Colonic mucosa (tissue), 4 donors: ENCODE results near the gene HSPB6. TPM values are rescaled to one million over a fixed set of nuclear protein-coding genes. Genes with fewer than 3 reads are reported as not detected.

Source experiments
- DNase-seq: peaks from one replicate; pipeline ENCODE4 v3.0.0-alpha.2; 2020
- H3K27ac ChIP-seq: fragments of 200-600 bp; one replicate; pipeline ENCODE4 v1.8.0; 2021
- H3K27me3 ChIP-seq: fragments of 200-600 bp; one replicate; pipeline ENCODE4 v1.8.0; 2021
- H3K36me3 ChIP-seq: fragments of 200-600 bp; one replicate; pipeline ENCODE4 v1.8.0; 2021
- H3K4me1 ChIP-seq: fragments of 200-600 bp; one replicate; pipeline ENCODE4 v1.8.0; 2021; ENCODE audit warnings: mild to moderate bottlenecking
- H3K4me3 ChIP-seq: fragments of 200-600 bp; one replicate; pipeline ENCODE4 v1.8.0; 2021
- H3K9ac ChIP-seq, 2 donors: one replicate each; pipeline ENCODE4 v1.7.0; 2013; ENCODE audit warnings: control low read depth in 2 of 2, low read depth in 2 of 2, low read length in 2 of 2
- H3K9me3 ChIP-seq: fragments of 200-600 bp; one replicate; pipeline ENCODE4 v1.8.0; 2021
- intact Hi-C: fragments of 100-400 bp; cut with DNase I; formaldehyde crosslinking; loops from one replicate; pipeline ENCODE4 v1.14.1; 2022
- total RNA-seq, 2 donors: library from RNA; stranded (reverse); fragmentation: NEBNext Ultra II Directional in 1 of 2; extraction: Animal tissue kit (Norgen Biotek cat#: 25700) in 1 of 2; gene quantifications; one replicate each; pipeline ENCODE4 v1.2.1, GENCODE V29; 2021
- TF ChIP-seq, protein P1 (sequence below): fragments of 200-600 bp; IDR thresholded peaks from one replicate; pipeline ENCODE4 v1.8.0; 2022; ENCODE audit warnings: antibody characterized with exemption, mild to moderate bottlenecking
- donor health status: healthy.
- donor health status: DM: no; HTN: no; CAD: no.
- donor health status: DM: no; HTN: no; CAD: no.

HSPB6 gene
- total RNA-seq, 2 donors from 2014 or later, result 6.3 to 23.6 TPM

DNA sequence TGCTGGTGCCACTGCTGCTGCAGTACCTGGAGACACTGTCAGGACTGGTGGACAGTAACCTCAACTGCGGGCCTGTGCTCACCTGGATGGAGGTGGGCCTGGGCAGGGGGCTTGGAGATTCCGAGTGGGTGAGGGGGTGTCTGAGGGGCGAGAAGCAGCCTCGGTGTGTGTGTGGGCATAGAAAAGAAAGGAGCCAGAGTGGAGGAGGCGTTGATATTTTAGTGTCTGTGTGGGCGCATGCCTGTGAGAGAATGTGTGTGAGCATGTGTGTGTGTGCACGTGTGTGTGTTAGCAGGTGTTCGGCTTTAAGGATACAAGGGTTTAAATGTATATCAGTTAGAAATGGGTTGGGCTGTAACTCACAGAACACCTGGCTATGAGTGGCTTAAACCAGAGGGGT is 22.2 kb upstream of the HSPB6 start:
- DNase-seq, result no peak
- no peak overlapping the region for H3K9ac ChIP-seq
- no peaks in the 10 kb centered on the region for H3K36me3 ChIP-seq
- no peak overlapping the region for H3K4me3 ChIP-seq
- no peaks in the 10 kb centered on the region for H3K9me3 ChIP-seq
- H3K4me1 ChIP-seq, result no peaks in the 10 kb centered on the region
- H3K27ac ChIP-seq, result no peak overlapping the region
- H3K27me3 ChIP-seq, result no peaks in the 10 kb centered on the region
- intact Hi-C loops, result no loop called here
- TF ChIP-seq, protein P1, sequence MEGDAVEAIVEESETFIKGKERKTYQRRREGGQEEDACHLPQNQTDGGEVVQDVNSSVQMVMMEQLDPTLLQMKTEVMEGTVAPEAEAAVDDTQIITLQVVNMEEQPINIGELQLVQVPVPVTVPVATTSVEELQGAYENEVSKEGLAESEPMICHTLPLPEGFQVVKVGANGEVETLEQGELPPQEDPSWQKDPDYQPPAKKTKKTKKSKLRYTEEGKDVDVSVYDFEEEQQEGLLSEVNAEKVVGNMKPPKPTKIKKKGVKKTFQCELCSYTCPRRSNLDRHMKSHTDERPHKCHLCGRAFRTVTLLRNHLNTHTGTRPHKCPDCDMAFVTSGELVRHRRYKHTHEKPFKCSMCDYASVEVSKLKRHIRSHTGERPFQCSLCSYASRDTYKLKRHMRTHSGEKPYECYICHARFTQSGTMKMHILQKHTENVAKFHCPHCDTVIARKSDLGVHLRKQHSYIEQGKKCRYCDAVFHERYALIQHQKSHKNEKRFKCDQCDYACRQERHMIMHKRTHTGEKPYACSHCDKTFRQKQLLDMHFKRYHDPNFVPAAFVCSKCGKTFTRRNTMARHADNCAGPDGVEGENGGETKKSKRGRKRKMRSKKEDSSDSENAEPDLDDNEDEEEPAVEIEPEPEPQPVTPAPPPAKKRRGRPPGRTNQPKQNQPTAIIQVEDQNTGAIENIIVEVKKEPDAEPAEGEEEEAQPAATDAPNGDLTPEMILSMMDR, result no peak

DNA sequence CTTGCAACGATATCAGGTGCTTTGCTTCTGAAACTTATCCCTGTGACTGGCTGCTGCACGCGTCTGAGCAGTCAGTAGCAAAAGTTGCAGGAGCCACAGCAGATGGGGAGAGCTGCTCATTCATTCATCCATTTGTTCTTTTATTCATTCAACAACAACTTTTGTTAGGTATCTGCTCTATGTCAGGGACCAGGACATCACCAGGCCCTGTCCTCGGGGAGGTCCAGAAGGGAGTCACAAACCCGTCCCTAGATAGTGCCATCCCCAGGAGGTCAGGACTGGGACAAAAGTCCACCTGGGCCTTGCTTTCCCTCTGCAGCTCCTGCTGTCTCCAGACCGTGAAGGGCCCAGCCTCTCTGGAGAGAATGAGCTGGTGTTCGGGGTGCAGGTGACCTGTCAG is 21.1 kb upstream of the HSPB6 start:
- Histone ChIP-seq H3K27me3 (no peaks in the 10 kb centered on the region), H3K9ac (no peak overlapping the region), H3K36me3 (no peaks in the 10 kb centered on the region), H3K9me3 (no peaks in the 10 kb centered on the region), H3K4me1 (no peaks in the 10 kb centered on the region), H3K27ac (no peak overlapping the region), H3K4me3 (no peak overlapping the region)
- DNase-seq, result no peak
- TF ChIP-seq, protein P1, result no peak
- intact Hi-C loops, result no loop called here

DNA sequence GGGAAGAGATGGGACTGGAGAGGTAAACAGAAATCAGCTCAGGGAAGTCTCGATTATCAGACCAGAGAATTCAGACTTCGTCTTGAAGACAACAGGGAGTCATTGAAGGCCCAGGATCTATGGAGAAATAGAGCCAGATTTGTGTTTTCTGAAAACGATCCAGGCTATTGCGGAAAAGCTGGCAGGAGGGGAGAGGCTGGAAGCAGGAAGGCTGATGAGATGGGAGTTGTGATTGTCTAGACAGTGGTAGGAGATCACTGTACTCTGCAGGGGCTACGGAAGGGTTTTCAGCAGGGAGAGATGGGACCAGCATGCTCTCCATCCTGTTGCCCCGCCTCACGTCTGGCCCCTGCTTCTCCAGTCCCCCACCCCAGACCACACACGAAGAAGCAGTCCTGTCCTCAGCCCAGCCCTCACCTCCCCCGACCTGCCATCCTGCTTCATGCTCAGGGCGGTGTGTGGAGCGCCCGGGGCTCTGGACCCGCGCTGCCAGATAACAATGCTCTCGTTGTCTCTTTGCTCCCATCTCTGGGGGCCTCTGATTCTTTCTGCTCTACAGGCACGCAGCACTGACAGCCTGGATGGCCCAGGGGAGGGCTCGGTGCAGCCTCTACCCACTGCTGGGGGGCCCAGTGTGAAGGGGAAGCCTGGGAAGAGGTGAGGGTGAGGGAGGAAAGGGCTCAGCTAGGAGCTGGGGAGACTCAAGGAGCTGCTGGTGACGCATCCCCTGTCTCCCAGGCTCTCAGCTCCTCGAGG is 20.4 kb upstream of the HSPB6 start:
- H3K4me3 ChIP-seq, result no peak overlapping the region
- no peak for DNase-seq
- H3K36me3 ChIP-seq, result no peaks in the 10 kb centered on the region
- intact Hi-C loops, result no loop called here
- H3K27ac ChIP-seq, result no peak overlapping the region
- H3K9ac ChIP-seq, result no peak overlapping the region
- H3K4me1 ChIP-seq, result no peaks in the 10 kb centered on the region
- TF ChIP-seq, protein P1, result no peak
- H3K9me3 ChIP-seq, result no peaks in the 10 kb centered on the region
- H3K27me3 ChIP-seq, result no peaks in the 10 kb centered on the region

DNA sequence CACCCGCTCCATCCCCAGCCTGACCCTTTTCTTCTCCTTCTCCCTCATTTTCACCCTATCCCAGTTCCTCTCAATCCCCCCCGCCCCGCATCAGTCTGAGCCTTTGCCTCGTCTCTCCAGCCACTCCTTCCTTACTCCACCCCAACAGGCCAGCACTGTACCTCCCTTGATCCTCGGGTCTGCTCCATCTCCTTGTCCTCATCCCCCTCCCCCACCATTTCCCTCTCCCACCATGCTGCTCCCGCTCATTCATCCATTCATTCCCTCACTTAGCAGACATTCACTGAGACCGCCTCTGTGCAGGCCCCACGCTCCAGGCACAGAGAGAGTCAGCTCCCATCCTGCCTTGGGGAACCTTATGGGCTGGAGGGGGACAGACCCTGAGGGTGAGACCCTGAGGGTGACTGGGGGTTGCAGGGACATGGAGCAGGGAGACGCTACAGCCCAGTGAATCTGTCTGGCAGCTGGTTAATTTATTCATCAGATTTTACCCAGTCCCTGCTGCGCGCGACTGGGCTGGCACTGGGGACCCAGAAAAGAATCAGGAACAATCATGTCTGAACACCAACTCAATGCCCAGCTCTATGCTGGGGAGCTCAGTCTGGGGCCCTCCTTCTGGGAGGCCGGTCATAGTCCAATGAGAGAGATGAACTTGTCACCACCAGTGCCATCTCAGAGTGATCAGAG is 19.4 kb upstream of the HSPB6 start:
- H3K4me1 ChIP-seq, result no peaks in the 10 kb centered on the region
- DNase-seq, result no peak
- H3K9me3 ChIP-seq, result no peaks in the 10 kb centered on the region
- peak overlapping the region; percentile 88 for H3K4me3 ChIP-seq
- no peaks in the 10 kb centered on the region for H3K27me3 ChIP-seq
- H3K27ac ChIP-seq, result no peak overlapping the region
- intact Hi-C loops, result no loop called here
- H3K9ac ChIP-seq, result peak overlapping the region in 1 of 2 donors; percentile 35
- TF ChIP-seq, protein P1, result no peak
- H3K36me3 ChIP-seq, result no peaks in the 10 kb centered on the region

DNA sequence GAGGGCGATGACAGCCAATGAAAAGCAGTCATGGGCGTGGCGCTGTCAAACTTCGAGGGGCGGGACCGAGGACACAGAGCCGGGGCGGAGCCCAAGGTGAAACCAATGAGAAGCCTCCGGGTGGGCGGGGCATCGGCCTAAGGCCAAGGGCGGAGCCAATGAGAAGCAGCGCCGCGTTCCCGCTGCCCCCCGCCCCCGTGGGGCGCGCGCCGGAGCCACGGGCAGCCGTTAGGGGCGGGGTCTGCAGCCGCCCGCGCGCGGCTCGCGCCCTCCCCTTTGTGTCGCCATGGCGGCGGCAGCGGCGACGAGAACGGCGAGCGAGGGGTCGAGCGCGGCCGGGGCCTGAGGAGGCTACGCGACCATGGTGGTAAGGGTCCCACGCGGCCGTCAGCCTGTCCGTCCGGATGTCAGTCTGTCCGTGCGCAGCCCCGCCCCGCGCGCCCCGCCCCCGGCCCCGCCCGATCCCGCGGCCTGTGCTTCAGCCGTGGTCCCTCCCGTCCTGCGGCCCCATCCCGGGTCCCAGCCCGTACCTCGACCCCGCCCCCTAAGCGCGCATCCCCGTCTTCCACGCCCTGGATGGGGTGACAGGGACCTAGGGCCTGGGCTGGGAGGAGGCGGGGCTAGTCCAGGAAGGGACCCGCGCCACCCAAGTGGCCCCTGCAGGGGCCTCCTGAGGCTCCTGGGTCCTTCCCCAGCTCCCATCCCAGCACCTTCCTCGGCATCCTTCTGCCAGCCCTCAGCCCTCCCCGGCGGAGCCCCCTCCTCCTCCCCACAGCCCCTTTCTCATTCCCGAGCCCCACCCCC is 18.7 kb upstream of the HSPB6 start, which contains the start of gene ARHGAP33:
Gene ARHGAP33, plus strand, starts transcription at position 267 of the 804 bp plus-strand sequence. Its CDS starts 95 bp downstream, at position 362.
- no peaks in the 10 kb centered on the region for H3K9me3 ChIP-seq
- peak within 1 kb of the TSS; percentile 88 for H3K4me3 ChIP-seq
- TF ChIP-seq, protein P1, result no peak
- intact Hi-C loops, result no loop called here
- peak within 1 kb of the TSS; percentile 51 to 66 for H3K9ac ChIP-seq
- H3K27me3 ChIP-seq, result no peaks in the 10 kb centered on the region
- no peak within 1 kb of the TSS for H3K27ac ChIP-seq
- DNase-seq, result peak; percentile 100
- no peaks in the 10 kb centered on the region for H3K4me1 ChIP-seq
- H3K36me3 ChIP-seq, result no peaks in the 10 kb centered on the region
